ENCODE measurements around the gene DGUOK.

- TF ChIP-seq CTCF (IDR thresholded peaks at IDR 0.05), result no peak
- no peak for TF ChIP-seq POLR2A (IDR thresholded peaks at IDR 0.05)
Measured at GRCh38 chr2:73915437-73915993, 11.2 kb upstream of the DGUOK start.

All from adrenal gland (tissue), 5 donors.